ENCODE measurements around the gene DPF3. TPM values are rescaled to one million over a fixed set of nuclear protein-coding genes. Genes with fewer than 3 reads are reported as not detected.

DPF3 gene
- total RNA-seq, 1 experiment from 2014 or later = not detected

- Histone ChIP-seq H3K27me3 (ENCODE audit: control insufficient read depth, insufficient read depth, low read length) (no peaks in the 10 kb centered on the region; the same call in 1 of the 2 replicates), H3K27ac (ENCODE audit: low read length) (no peak overlapping the region), H3K4me1 (ENCODE audit: control insufficient read depth, insufficient read depth, low read length) (no peaks in the 10 kb centered on the region), H3K9me3 (ENCODE audit: control insufficient read depth, insufficient read depth, low read depth, low read length) (no peaks in the 10 kb centered on the region), H3K36me3 (ENCODE audit: control insufficient read depth, insufficient read depth, low read length) (no peaks in the 10 kb centered on the region), H3K4me3 (ENCODE audit: low read depth in 2 of 2, low read length in 2 of 2) (no peak overlapping the region)
- no peak for ATAC-seq
- ChIA-PET POLR2A (no interaction called here), CTCF (no interaction called here)
- intact Hi-C loops (cut with micrococcal nuclease; ENCODE audit: unreplicated experiment) (no loop called here), in situ Hi-C loops (cut with HindIII; ENCODE audit: low pct_unique_long_range_greater_than_20kb, low sequenced_read_pairs) (no loop called here)
- TF ChIP-seq POLR2AphosphoS5 (IDR thresholded peaks at IDR 0.05; ENCODE audit: low read depth, low read length) (no peak), CTCF (IDR thresholded peaks at IDR 0.05) (no peak), REST (IDR thresholded peaks at IDR 0.05; ENCODE audit: insufficient read depth in 1 of 2, low read depth in 2 of 2, low read length in 1 of 2) (no peak)
- BruUV-seq (replicated peaks) = no TSS peak
- no peak for DNase-seq (ENCODE audit: low read depth, low spot score)
Measured at GRCh38 chr14:72849222-72849621, 44.7 kb downstream of the DPF3 start.

DNA sequence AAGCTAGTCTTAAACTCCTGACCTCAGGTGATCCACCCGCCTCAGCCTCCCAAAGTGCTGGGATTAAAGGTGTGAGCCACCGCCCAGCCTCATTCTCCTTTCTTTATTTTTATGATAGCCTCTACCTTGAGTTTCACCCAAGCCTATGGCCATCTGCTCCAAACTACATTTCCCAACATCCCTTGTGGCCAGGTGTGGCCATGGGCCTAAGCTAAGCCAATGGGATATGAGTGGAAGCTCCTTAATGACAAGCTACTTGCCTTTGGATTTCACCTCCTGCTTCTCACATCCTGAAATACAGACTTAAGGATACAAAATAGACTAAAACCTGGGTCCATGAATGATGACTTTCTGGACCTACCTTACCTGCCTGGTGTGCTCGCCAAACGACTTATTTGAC lies 46.2 kb downstream of the DPF3 start:
- no peak for ATAC-seq
- POLR2A ChIA-PET = no interaction called here
- H3K4me1 ChIP-seq (ENCODE audit: control insufficient read depth, insufficient read depth, low read length) = no peaks in the 10 kb centered on the region
- DNase-seq (ENCODE audit: low read depth, low spot score) = no peak
- no TSS peak for BruUV-seq (replicated peaks)
- CTCF ChIA-PET = no interaction called here
- H3K36me3 ChIP-seq (ENCODE audit: control insufficient read depth, insufficient read depth, low read length) = no peaks in the 10 kb centered on the region
- no peak overlapping the region for H3K27ac ChIP-seq (ENCODE audit: low read length)
- H3K4me3 ChIP-seq (ENCODE audit: low read depth in 2 of 2, low read length in 2 of 2) = no peak overlapping the region
- in situ Hi-C loops (cut with HindIII; ENCODE audit: low pct_unique_long_range_greater_than_20kb, low sequenced_read_pairs) (no loop called here), intact Hi-C loops (cut with micrococcal nuclease; ENCODE audit: unreplicated experiment) (no loop called here)
- no peaks in the 10 kb centered on the region; the same call in 1 of the 2 replicates for H3K27me3 ChIP-seq (ENCODE audit: control insufficient read depth, insufficient read depth, low read length)
- no peak for TF ChIP-seq REST (IDR thresholded peaks at IDR 0.05; ENCODE audit: insufficient read depth in 1 of 2, low read depth in 2 of 2, low read length in 1 of 2)
- no peak for TF ChIP-seq CTCF (IDR thresholded peaks at IDR 0.05)
- no peak for TF ChIP-seq TCF7L2 (IDR thresholded peaks at IDR 0.05; ENCODE audit: low read depth, low read length)
- no peak for TF ChIP-seq SIN3A (IDR thresholded peaks at IDR 0.05; ENCODE audit: borderline replicate concordance, insufficient read depth, low read depth, low read length)
- TF ChIP-seq POLR2AphosphoS5 (IDR thresholded peaks at IDR 0.05; ENCODE audit: low read depth, low read length) = no peak
- no peaks in the 10 kb centered on the region for H3K9me3 ChIP-seq (ENCODE audit: control insufficient read depth, insufficient read depth, low read depth, low read length)
